NCI-H2227 treated with DMSO at 0.1 percent for 48 hours (cell line): ENCODE results near the gene GSG1L.

ENCODE experiments used
- DNase-seq: peaks from one replicate; lab custom pipeline; 2025; lab: John Stamatoyannopoulos, UW

Gene GSG1L

DNA sequence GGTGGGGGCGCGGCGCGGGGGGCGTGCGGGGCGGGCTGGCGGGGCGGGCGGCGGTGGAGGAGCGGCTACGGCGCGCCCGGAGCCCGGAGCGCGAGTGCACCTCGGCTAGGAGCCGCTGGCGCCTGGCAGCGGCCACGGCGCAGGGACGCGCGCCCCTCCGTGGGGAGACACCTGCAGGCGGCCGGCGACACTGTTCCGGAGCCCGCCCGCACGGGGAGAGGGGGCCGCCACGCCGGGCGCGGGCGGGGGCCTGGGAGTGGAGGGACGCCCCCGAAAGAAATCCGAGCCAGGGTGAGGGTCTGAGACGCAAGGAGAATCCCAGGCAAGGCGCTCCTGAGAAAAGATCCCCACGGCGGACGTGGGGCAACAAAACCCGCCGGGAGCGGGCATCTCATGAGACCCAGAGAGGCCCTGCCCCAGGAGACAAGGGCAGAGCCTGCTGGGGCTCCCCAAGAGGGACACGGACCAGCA, at the start of gene GSG1L:
Gene GSG1L, minus strand, starts transcription at position 124 of the 471 bp plus-strand sequence. CDS start 290 bp downstream, outside the sequence.
- no peak for DNase-seq

GRCh38 chr16:28112908-28113307, 49.4 kb upstream of the GSG1L start:
- no peak for DNase-seq

DNA sequence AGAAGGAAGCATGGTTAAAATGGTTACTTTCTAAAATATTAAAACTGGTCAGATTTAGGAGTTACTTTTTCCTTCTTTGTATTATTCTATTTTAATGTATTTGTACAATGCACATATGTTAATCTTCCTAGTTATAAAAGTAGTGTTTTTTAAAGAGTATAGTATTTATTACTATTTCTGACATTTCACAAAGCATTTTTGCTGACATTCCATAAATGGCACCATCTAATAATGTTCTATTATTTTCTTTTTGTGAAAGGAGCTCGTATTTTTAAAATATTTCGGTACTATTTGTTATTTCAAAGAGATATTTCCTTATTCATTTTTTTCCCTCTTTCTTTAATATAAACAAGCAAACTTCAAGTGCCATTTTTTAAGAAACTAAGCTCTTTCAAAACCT, 47.5 kb upstream of the GSG1L start:
- no peak for DNase-seq

GRCh38 chr16:28110479-28110878, 47.0 kb upstream of the GSG1L start:
- DNase-seq: no peak

GRCh38 chr16:28110074-28110473, 46.6 kb upstream of the GSG1L start:
- no peak for DNase-seq

- DNase-seq: no peak
Observed at GRCh38 chr16:28108590-28109247, 45.2 kb upstream of the GSG1L start.

GRCh38 chr16:28107232-28107631, 43.7 kb upstream of the GSG1L start:
- DNase-seq: no peak

GRCh38 chr16:28106467-28107215, 43.1 kb upstream of the GSG1L start:
- DNase-seq: peak; percentile 76

GRCh38 chr16:28105954-28106353, 42.4 kb upstream of the GSG1L start:
- DNase-seq: no peak

DNA sequence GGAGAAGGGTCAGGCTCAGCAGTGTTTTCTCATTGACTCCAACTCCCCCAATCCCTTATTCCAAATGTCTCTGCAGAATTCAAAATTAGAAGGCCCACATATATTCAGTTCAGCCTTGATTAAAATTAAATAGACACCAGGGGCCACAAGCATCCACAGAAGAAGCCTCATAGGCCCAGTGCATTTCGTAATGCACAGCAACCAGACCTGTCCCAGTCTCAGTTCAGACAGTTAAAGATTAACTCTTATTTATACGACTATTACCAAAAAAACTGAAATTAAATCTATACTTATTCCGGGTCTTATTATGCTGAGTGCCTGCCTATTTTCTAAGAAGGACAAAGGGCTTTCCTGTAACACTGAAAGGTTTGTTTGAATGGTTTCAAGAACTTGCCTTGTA, 41.8 kb upstream of the GSG1L start:
- no peak for DNase-seq

DNA sequence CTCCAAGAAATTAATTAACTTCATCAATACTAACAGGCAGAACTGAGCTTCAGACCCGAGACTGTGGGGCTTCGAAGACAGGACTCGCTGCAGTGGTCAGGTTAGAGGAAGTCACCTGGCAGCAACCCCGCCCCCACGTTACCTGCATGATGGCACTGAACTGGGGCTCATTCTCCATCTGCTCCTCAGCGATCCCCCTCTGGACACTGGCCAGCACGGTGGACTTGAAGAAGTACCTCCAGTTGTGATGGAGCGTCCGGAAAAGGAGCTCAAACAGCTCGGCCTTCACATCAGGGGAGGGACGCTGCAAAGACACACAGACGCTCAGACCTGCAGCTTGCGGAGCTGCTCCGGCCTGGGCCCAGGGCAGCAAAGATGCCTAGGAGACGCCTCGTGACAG, 40.9 kb upstream of the GSG1L start:
- DNase-seq: no peak

- no peak for DNase-seq
Observed at GRCh38 chr16:28103516-28104170, 40.1 kb upstream of the GSG1L start.

DNA sequence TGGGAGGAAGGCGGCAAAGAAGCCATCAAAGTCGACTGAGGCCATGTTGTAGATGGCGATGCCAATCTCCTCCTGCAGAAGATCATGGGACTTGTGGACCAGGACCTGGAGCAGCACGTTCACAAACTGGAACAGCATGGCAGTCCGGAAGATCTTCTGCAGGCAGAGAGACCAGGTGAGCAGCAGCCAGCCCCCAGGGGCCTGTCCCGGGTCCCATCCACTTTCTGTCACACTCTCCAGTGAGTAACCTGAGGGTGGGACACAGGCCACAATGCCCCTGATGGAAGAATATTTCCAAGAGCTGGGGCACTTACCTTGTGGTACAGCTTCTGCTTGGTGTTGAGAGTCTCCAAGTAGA, 38.0 kb upstream of the GSG1L start:
- no peak for DNase-seq

DNA sequence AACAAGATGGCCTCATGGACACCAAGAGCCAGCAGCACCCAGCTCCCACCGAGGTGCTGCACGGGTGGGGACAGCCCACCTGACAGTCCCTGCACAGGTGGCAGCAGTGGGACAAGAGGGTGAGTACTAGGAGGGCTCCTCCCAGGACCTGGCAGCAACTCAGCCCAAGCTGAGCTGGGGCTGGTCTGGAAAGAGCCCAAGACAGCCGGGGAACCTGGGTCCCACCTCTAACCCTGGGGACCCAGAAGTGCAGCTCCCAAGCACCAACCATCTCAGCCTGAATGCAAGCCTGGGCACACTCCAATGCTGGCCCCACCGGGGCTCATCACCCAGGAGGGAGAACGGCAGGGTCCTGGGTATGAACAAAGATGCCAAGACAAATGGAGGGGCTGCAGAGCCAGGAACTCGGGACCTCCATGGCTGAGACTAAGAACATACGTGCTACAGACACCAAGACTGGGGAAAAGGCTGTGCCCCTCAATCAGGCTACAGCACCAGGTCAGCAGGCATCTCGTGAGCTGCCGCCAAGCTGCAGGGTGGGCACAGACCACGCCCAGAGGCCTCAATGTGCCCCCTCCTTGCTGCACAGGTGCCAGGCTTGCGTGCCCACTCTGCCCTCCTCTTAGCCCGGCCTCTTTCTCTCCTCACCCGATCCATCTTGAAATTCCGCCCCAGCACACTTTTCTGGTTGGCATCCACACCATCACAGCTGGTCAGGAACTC, 37.5 kb upstream of the GSG1L start:
- DNase-seq: no peak

DNA sequence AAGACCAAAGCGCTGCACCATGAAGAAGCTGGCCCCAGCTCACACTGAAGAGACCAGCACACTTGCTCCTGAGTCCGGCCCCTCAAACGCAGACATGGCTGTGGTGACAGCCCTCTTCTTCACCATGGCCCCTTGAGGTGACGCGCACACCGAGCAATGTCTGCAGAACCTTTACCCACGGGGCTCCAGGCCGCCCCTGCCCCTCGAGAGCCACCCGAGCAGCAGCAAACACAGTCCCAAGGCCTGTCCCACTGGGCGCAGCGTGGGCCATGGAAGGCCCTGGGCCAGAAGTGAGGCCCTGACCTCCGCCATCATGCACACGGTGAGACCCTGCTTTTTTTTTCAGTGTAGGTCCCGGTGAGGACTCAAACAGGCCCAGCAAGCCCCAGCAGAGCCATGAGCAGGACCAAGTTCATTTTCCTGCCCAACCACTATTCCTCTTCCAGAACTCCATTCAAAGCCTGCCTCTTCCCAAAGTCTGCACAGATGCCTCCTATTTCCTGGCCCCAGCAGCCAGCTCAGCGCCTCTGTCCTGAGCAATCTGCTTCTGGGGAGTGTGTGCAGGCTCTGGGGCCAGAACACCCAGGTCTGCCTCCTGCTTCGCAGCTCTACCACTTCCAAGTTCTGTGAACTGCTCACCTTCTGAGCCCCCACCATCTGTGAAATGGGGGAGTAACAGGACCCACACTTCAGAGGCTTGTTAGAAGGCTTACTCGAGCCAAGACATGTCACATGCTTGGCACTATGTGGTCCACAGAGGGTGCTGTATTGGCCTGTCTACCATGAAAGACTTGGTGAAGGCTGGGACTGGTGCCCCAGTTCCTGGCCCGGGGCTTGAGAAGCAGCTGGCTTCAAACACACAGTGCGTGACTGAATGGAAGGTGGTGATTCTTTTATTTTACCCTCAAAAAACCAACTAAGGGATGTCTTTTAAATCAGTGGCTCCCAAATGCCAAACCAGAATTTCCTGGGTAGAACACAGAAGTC, 35.7 kb upstream of the GSG1L start:
- no peak for DNase-seq

DNA sequence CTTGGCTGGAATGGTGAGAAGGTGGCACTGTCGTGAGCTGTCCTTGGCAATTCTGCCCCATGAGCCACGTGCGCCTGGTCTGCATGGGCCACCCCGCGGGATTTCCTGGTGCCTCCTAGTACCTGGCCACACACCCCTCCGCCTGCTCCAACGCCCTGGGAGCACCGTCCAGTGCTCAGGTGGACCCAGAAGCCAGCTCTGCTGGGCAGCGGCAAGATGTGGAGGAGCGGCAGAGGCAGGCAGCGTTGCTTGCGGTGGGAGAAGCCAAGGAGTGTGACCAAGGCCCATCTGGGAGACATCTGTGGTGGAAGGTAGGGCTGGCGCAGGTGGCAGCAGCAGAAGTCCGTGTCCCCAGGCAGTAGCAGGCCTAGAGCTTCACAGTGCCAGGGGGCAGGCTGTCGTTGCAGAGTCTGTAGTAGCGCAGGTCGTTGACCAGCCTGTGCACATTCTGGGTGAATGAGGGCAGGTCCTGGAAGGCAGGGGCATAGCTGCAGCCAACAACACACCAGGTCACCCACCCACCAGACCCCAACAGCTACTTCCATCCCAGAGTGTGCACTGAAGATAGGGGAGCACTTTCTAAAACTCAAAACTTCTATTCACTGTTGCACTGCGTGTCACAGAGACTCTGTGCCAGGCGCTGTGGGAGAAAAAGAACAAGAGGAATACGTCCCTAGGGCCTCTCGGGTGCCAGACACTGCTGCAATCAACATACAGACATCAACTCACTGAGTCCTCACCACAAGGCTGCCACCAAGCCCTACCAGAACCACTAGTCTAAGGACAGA, 34.9 kb upstream of the GSG1L start:
- DNase-seq: no peak

DNA sequence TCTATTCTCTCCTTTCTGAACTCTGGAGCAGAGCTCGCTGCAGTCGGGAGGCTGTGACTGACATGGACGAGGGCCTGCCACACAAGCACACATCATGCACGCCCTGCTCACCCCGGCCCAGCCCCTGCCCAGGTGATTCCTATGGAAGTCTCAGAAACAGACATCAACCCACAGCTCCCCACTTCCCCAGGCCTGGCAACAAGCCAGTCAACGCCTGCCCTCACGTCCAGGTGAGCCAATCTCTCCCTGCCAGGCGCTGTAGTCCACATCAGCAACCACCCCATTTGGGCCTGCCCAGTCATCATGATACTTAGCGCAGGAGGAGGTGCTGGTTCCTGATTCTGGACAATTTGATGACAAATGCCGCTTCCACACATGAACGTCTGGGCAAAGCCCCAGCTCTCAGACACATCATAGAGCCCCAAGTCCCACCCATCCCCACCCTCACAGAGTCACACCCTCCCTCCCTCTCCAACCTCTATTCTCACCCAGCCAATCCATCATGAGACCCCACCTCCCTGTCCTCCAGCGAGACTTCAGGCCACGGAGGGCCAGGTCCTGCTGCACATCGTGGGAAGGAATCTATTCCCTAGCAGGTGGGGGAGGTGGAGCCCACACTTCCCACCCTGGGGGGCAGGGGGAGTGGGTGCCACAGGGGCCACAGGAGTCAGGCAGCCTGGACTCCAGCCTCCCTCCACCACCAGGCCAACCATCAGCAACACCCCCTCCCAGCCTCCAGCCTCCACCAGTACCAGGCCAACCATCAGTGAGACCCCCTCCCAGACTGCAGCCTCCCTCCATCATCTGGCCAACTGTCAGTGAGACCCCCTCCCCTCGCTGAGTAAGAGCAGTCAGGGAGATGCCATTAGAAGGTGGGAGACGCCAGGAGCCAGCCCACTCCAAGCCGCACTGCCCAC, 33.7 kb upstream of the GSG1L start:
- no peak for DNase-seq

GRCh38 chr16:28093385-28093725, 29.8 kb upstream of the GSG1L start:
- DNase-seq: no peak

DNA sequence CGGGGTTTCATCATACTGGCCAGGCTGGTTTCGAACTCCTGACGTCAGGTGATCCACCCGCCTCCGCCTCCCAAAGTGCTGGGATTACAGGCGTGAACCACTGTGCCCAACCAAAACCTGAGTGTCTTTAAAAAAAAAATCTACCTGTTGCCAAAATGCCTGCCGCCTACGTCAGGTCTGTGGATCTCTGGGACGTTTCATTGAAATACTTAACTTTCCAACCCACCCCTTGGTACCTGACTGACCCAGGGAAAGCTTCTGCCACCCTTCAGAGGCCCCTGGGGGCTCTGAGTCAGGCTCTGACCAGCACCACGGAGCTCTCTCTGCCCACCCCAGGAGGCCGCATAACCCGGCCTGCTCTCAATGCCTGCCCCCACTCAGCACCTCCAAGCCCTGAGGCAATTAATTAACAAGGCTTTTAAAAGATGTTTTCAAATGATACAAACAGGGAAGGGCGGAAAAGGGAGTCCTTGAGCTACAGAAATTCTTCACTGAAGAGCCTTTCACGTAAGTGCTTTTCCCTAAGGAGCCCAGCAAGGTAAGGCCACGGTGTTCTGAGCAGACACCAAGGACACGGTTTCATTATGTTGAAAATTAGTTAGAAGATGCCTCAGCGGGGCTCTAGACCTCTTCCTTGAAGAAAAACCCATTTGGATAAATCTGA, 29.3 kb upstream of the GSG1L start:
- DNase-seq: no peak
